CD4-positive, alpha-beta T cell (primary cell): ENCODE measurements around the gene PRKACG. TPM values are rescaled to one million over a fixed set of nuclear protein-coding genes. Genes with fewer than 3 reads are reported as not detected.
A peak's percentile ranks its signal among the peaks of the same experiment; 100 is the strongest.

Experiments
- ATAC-seq: fragments of 200-7000 bp; cut with Tn5 transposase; one replicate; pipeline ENCODE4 v1.10.0; 2022; ENCODE audit warnings: mild to moderate bottlenecking; ENCODE audit not compliant: poor library complexity
- CTCF ChIA-PET: fragments of 350-600 bp; sonication (Branson Sonifier 250); formaldehyde crosslinking; loops from one replicate; lab custom pipeline; 2021; ENCODE audit warnings: antibody characterized with exemption, inconsistent platforms; lab: Charles Lee
- POLR2A ChIA-PET: fragments of 350-600 bp; sonication (Branson Sonifier 250); formaldehyde crosslinking; loops from one replicate; lab custom pipeline; 2021; ENCODE audit warnings: antibody characterized with exemption, inconsistent platforms; lab: Charles Lee
- DNase-seq, 14 experiments: peaks; one replicate each; pipeline ENCODE4 v3.0.0-alpha.2; 2013 to 2020; ENCODE audit warnings: mixed read lengths in 2 of 14
- H3K27ac ChIP-seq, 2 donors: one replicate each; pipeline versions ENCODE4 v1.5.1 to v1.7.0; 2013; ENCODE audit warnings: low read length in 2 of 2, low read depth in 1 of 2, mild to moderate bottlenecking in 1 of 2
- H3K27me3 ChIP-seq, 2 experiments: 1 replicate in 1 of 2; 2 replicates in 1 of 2; pipeline versions ENCODE4 v1.6.1 to v1.7.0; 2013; ENCODE audit warnings: low read length in 2 of 2, control low read depth in 1 of 2, mild to moderate bottlenecking in 1 of 2, moderate library complexity in 1 of 2; ENCODE audit not compliant: insufficient read depth in 2 of 2, control insufficient read depth in 1 of 2
- H3K36me3 ChIP-seq: one replicate; pipeline ENCODE4 v1.6.1; 2013; ENCODE audit warnings: low read length, control low read depth; ENCODE audit not compliant: insufficient read depth
- H3K4me1 ChIP-seq: one replicate; pipeline ENCODE4 v1.6.1; 2013; ENCODE audit warnings: low read length, control low read depth; ENCODE audit not compliant: insufficient read depth
- H3K4me3 ChIP-seq: one replicate; pipeline ENCODE4 v1.5.1; 2013; ENCODE audit warnings: mild to moderate bottlenecking, low read length, moderate library complexity
- H3K9me3 ChIP-seq, 2 experiments: 1 replicate in 1 of 2; 2 replicates in 1 of 2; pipeline versions ENCODE4 v1.6.1 to v1.7.0; 2013; ENCODE audit warnings: low read length in 2 of 2, mild to moderate bottlenecking in 2 of 2, control low read depth in 1 of 2, moderate library complexity in 1 of 2; ENCODE audit not compliant: control insufficient read depth in 1 of 2, insufficient read depth in 1 of 2
- H3K27ac Mint-ChIP-seq: one replicate; pipeline ENCODE4 v1.8.0; 2020; ENCODE audit warnings: mixed read lengths
- H3K27me3 Mint-ChIP-seq: one replicate; pipeline ENCODE4 v1.8.0; 2021; ENCODE audit warnings: mixed read lengths
- H3K36me3 Mint-ChIP-seq: one replicate; pipeline ENCODE4 v1.8.0; 2021; ENCODE audit warnings: low read depth, mixed read lengths
- H3K4me1 Mint-ChIP-seq: one replicate; pipeline ENCODE4 v1.8.0; 2021; ENCODE audit warnings: low read depth, mixed read lengths
- H3K4me3 Mint-ChIP-seq: one replicate; pipeline ENCODE4 v1.8.0; 2020; ENCODE audit warnings: mild to moderate bottlenecking, mixed read lengths
- H3K9me3 Mint-ChIP-seq: one replicate; pipeline ENCODE4 v1.8.0; 2020; ENCODE audit warnings: mixed read lengths
- CTCF ChIP-seq: fragments of 200-600 bp; IDR thresholded peaks from one replicate; pipeline ENCODE4 v1.8.0; 2022; ENCODE audit warnings: antibody characterized with exemption, mild to moderate bottlenecking
- intact Hi-C, 2 experiments: fragments of 100-400 bp; cut with DNase I in 1 of 2; cut with micrococcal nuclease in 1 of 2; formaldehyde crosslinking; loops; one replicate each; pipeline versions ENCODE4 v1.15.1 to v1.9.0; 2023 to 2025; cut with DNase I, micrococcal nuclease
- total RNA-seq, 174 experiments: library from RNA in 2 of 174; stranded (reverse) in 2 of 174; gene quantifications; one replicate each; pipeline ENCODE4 v1.2.3 and lab custom pipeline; 2021 to 2026

PRKACG gene
- total RNA-seq, 2 experiments from 2014 or later = not detected

DNA sequence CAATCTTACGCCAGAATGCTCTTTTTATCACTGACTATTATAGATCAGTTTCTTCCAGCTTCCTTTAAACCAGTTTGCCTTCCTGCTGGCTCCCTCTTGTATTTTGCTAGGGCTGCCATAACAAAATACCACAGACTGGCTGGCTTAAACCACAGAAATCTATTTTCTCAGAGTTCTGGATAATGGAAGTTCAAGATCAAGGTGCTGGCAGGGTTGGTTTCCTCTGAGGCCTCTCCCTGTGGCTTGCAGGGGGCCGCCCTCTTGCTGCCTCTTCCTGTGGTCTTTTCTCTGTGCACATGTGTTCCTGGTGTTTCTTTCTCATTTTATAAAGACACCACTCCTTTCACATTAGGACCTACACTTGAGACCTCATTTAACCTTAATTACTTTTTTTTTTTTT is 14.8 kb upstream of the PRKACG start:
- H3K9me3 Mint-ChIP-seq = peaks cover 5% of the 10 kb centered on the region

GRCh38 chr9:69027355-69028097 is 13.6 kb upstream of the PRKACG start:
- intact Hi-C loops = loop anchor here (1.0 to 10.0 kb wide), 4 partner anchors 8 to 443 kb away; partner anchors contain the start of gene FXN (in 1 of the 2)
- Mint-ChIP-seq H3K4me3 (peak overlapping the region; percentile 68), H3K36me3 (no peaks in the 10 kb centered on the region), H3K9me3 (peaks cover 5% of the 10 kb centered on the region), H3K27ac (peak overlapping the region; percentile 63), H3K4me1 (peaks cover 55% of the 10 kb centered on the region), H3K27me3 (no peaks in the 10 kb centered on the region)
- peak in 8 of 14 experiments; percentile 9 to 78 (median 44) for DNase-seq
- CTCF ChIA-PET = no interaction called here
- H3K4me3 ChIP-seq = no peak overlapping the region
- H3K9me3 ChIP-seq = peaks cover 5 to 6% of the 10 kb centered on the region in 2 experiments
- H3K27ac ChIP-seq = no peak overlapping the region
- peaks cover 33% of the 10 kb centered on the region for H3K4me1 ChIP-seq
- POLR2A ChIA-PET = interaction anchor here (1.2 to 1.6 kb wide), 3 partner anchors 8 to 247 kb away, joined by 3 to 14 read pairs (median 4); a partner anchor contains a TSS
- ATAC-seq = peak; percentile 70
- H3K36me3 ChIP-seq = no peaks in the 10 kb centered on the region
- peak; percentile 79 for TF ChIP-seq CTCF
- H3K27me3 ChIP-seq = no peaks in the 10 kb centered on the region

More for the DNA sequence above, 14.8 kb upstream of the PRKACG start:
- POLR2A ChIA-PET = interaction anchor here (1.2 to 1.6 kb wide), 3 partner anchors 9 to 249 kb away, joined by 3 to 14 read pairs (median 4); a partner anchor contains a TSS
- Histone ChIP-seq H3K4me1 (peaks cover 33% of the 10 kb centered on the region), H3K27me3 (no peaks in the 10 kb centered on the region), H3K9me3 (peaks cover 5 to 6% of the 10 kb centered on the region in 2 experiments), H3K27ac (no peak overlapping the region), H3K36me3 (no peaks in the 10 kb centered on the region), H3K4me3 (no peak overlapping the region)
- TF ChIP-seq CTCF = no peak
- peak; percentile 82 for ATAC-seq
- CTCF ChIA-PET = no interaction called here
- Mint-ChIP-seq H3K4me1 (peaks cover 56% of the 10 kb centered on the region), H3K27me3 (no peaks in the 10 kb centered on the region), H3K36me3 (no peaks in the 10 kb centered on the region), H3K4me3 (peak overlapping the region; percentile 13), H3K27ac (peak overlapping the region; percentile 59)
- intact Hi-C loops = loop anchor here in 1 of 2 experiments (5.0 to 10.0 kb wide), 2 partner anchors 54 to 246 kb away; a partner anchor contains a TSS
- peak in 10 of 14 experiments; percentile 10 to 80 (median 34) for DNase-seq

- DNase-seq (no peak), ATAC-seq (no peak)
- Histone ChIP-seq H3K36me3 (no peaks in the 10 kb centered on the region), H3K9me3 (no peaks in the 10 kb centered on the region), H3K4me3 (no peak overlapping the region), H3K27me3 (no peaks in the 10 kb centered on the region), H3K27ac (no peak overlapping the region), H3K4me1 (peaks cover 39% of the 10 kb centered on the region)
- TF ChIP-seq CTCF = no peak
- Mint-ChIP-seq H3K36me3 (no peaks in the 10 kb centered on the region), H3K27ac (no peak overlapping the region), H3K4me3 (no peak overlapping the region), H3K27me3 (no peaks in the 10 kb centered on the region), H3K4me1 (peaks cover 57% of the 10 kb centered on the region), H3K9me3 (no peaks in the 10 kb centered on the region)
- ChIA-PET CTCF (no interaction called here), POLR2A (no interaction called here)
- intact Hi-C loops = loop anchor here in 1 of 2 experiments (10.0 kb wide), 1 partner anchor 49 kb away; no protein-coding TSS in a partner anchor
These were observed 9.7 kb upstream of the PRKACG start for GRCh38 chr9:69023650-69024049.
